K562 (cell line): Measurements from ENCODE around the gene DLGAP1. TPM values are rescaled to one million over a fixed set of nuclear protein-coding genes. Genes with fewer than 3 reads are reported as not detected.

Source experiments
- BRD9 ChIP-seq: fragments of 450-650 bp; IDR thresholded peaks from 2 replicates; pipeline ENCODE4 v1.6.1; 2018; ENCODE audit warnings: low read depth; ENCODE audit not compliant: partially characterized antibody
- CHD4 ChIP-seq: fragments of 200-600 bp; sonication (generic); IDR thresholded peaks from 3 replicates; pipeline ENCODE4 v1.6.1; 2012; ENCODE audit warnings: low read depth, mild to moderate bottlenecking, mixed read lengths, low read length, inconsistent platforms; ENCODE audit not compliant: insufficient read depth, insufficient replicate concordance, poor library complexity, severe bottlenecking
- CREBBP ChIP-seq: IDR thresholded peaks from one replicate; pipeline ENCODE4 v1.6.1; 2012; ENCODE audit warnings: low read depth, mild to moderate bottlenecking, control low read depth, inconsistent platforms, low read length
- ETV1 ChIP-seq: fragments of 450-650 bp; conservative IDR thresholded peaks from 2 replicates; pipeline ENCODE4 v1.6.1; 2016; ENCODE audit warnings: missing genetic modification characterization, control low read depth, low read depth, missing compliant biosample characterization
- FOXK2 ChIP-seq, 2 experiments: fragments of 450-650 bp; IDR thresholded peaks in 1 of 2; conservative IDR thresholded peaks in 1 of 2; 2 replicates each; pipeline ENCODE4 v1.6.1; 2016; ENCODE audit warnings: low read depth in 2 of 2, mild to moderate bottlenecking in 1 of 2
- KDM2B ChIP-seq: fragments of 250-450 bp; sonication (Bioruptor Pico); IDR thresholded peaks from 2 replicates; pipeline ENCODE4 v1.8.0; 2021; ENCODE audit warnings: mild to moderate bottlenecking, moderate library complexity
- KLF13 ChIP-seq: fragments of 450-650 bp; IDR thresholded peaks from 2 replicates; pipeline ENCODE4 v1.6.1; 2016; ENCODE audit warnings: missing genetic modification characterization, low read depth, mild to moderate bottlenecking, missing compliant biosample characterization, moderate library complexity, borderline replicate concordance
- NR4A1 ChIP-seq, 2 experiments: fragments of 250-450 bp in 1 of 2; fragments of 450-650 bp in 1 of 2; sonication (Bioruptor Pico) in 1 of 2; IDR thresholded peaks; 2 replicates each; pipeline versions ENCODE4 v1.4.0 to v1.6.1; 2016 to 2020; ENCODE audit warnings: mild to moderate bottlenecking in 2 of 2, missing compliant biosample characterization in 1 of 2, missing genetic modification characterization in 1 of 2, moderate library complexity in 1 of 2
- PHF8 ChIP-seq: fragments of 200-600 bp; sonication (generic); IDR thresholded peaks from 2 replicates; pipeline ENCODE4 v1.6.1; 2012; ENCODE audit warnings: mixed run types, mild to moderate bottlenecking, inconsistent platforms, low read length, moderate library complexity, borderline replicate concordance
- PURB ChIP-seq: sonication (generic); formaldehyde crosslinking; IDR thresholded peaks from 2 replicates; pipeline ENCODE4 v1.9.0; 2021; ENCODE audit warnings: low read depth, mild to moderate bottlenecking, missing genetic modification reagents
- RFX5 ChIP-seq: IDR thresholded peaks from 2 replicates; pipeline ENCODE4 v1.6.1; 2011; ENCODE audit warnings: low read depth, mild to moderate bottlenecking, improper control_type of control experiment, low read length
- SIX5 ChIP-seq, 2 experiments: IDR thresholded peaks; 2 replicates each; pipeline ENCODE4 v1.6.1; 2011; ENCODE audit warnings: low read length in 2 of 2, borderline replicate concordance in 1 of 2, low read depth in 1 of 2, mild to moderate bottlenecking in 1 of 2, moderate library complexity in 1 of 2; ENCODE audit not compliant: insufficient read depth in 1 of 2
- SLC30A9 ChIP-seq: fragments of 250-450 bp; sonication (Bioruptor Pico); IDR thresholded peaks from 2 replicates; pipeline ENCODE4 v1.8.0; 2022; ENCODE audit warnings: mild to moderate bottlenecking, moderate library complexity
- ZBTB17 ChIP-seq: fragments of 450-650 bp; formaldehyde crosslinking; IDR thresholded peaks from 2 replicates; pipeline ENCODE4 v1.4.0; 2020; ENCODE audit warnings: mild to moderate bottlenecking
- ZNF174 ChIP-seq: fragments of 250-450 bp; sonication (Bioruptor Pico); IDR thresholded peaks from 2 replicates; pipeline ENCODE4 v1.4.0; 2020; ENCODE audit warnings: mild to moderate bottlenecking
- ZNF282 ChIP-seq: sonication (generic); formaldehyde crosslinking; IDR thresholded peaks from 2 replicates; pipeline ENCODE4 v1.8.1; 2023; ENCODE audit warnings: missing genetic modification reagents
- polyA plus RNA-seq, 8 experiments: library from polyadenylated mRNA; depleted of rRNA in 4 of 8; stranded (reverse) in 5 of 8; unstranded in 3 of 8; fragments of >200 nt; fragmentation: Nextera tagmentation in 2 of 8; fragmentation: Illumina TruSeq in 1 of 8; extraction: Ambion mirVana in 2 of 8; extraction: Trizol in 1 of 8; gene quantifications; 2 replicates each; pipeline versions ENCODE4 v1.2.1 to v1.2.3, GENCODE V29; 2011 to 2014; ENCODE audit warnings: inconsistent platforms in 1 of 8, missing spikeins in 1 of 8
- total RNA-seq, 7 experiments: library from RNA; depleted of rRNA in 6 of 7; stranded (reverse); fragments of >200 nt in 6 of 7; fragmentation: Illumina TruSeq in 2 of 7; extraction: Trizol in 2 of 7; gene quantifications; 2 replicates each; pipeline versions ENCODE4 v1.2.1 to v1.2.3, GENCODE V29; 2011 to 2021; ENCODE audit warnings: low replicate concordance in 1 of 7
- TF ChIP-seq, protein P1 (sequence below): fragments of 250-450 bp; sonication (Bioruptor Pico); IDR thresholded peaks from 2 replicates; pipeline ENCODE4 v1.5.1; 2021; ENCODE audit warnings: mild to moderate bottlenecking
- TF ChIP-seq, protein P2 (sequence below): fragments of 150-350 bp; conservative IDR thresholded peaks from 2 replicates; pipeline ENCODE4 v1.6.1; 2014; ENCODE audit warnings: low read length
- TF ChIP-seq, protein P3 (sequence below): fragments of 450-650 bp; IDR thresholded peaks from 2 replicates; pipeline ENCODE4 v1.6.1; 2016; ENCODE audit warnings: low read depth, mild to moderate bottlenecking, moderate library complexity
- TF ChIP-seq, protein P4 (sequence below): sonication (generic); formaldehyde crosslinking; IDR thresholded peaks from 2 replicates; pipeline ENCODE4 v1.8.1; 2023; ENCODE audit warnings: mild to moderate bottlenecking, missing genetic modification reagents

DLGAP1 gene
- total and polyA plus RNA-seq, 9 of the 15 experiments (the other 6 are each of a cell fraction or from before 2014, with no cell fraction given): 0.04 to 0.22 (median 0.08) TPM

DNA sequence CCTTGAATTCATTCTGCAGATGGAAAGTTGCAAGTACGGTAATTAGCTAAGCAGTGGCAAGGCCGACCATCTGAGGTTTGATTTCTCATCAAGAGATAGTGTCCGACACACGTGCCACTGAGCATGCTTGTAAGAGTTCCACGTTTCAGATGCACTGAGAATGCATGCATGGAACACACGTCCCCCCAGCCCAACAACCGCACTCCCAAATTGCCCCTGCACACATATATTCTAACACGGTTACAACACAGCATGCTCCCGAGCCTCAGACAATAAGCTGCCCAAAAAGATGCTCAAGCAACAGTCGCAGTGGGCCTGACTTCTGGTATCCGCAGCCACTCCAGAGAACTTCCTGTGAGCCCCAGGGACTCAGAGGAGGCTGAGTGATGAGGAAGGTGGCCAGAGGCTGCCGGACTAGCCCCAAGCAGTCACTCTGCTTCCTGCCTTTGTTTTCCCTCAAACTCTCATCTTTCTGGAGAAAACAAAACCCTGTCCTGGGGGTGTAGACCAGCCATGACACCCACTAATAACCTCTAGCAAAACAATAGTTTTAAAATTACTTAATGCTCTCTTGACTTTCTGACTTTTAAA lies 801.2 kb downstream of the DLGAP1 start (continued):
- TF ChIP-seq CHD4 (no peak), NR4A1 (CRISPR knock-in tag; IDR thresholded peaks at IDR 0.05) (peak; percentile 91; the same call in 1 of the 2 replicates), NR4A1 (tag; IDR thresholded peaks at IDR 0.05) (peak; percentile 95), ZNF282 (CRISPR knock-in tag) (no peak), BRD9 (no peak), ZBTB17 (CRISPR knock-in tag) (no peak; the same call in 1 of the 2 replicates), KLF13 (tag) (peak; percentile 79; the same call in 1 of the 2 replicates), SIX5 (IDR thresholded peaks at IDR 0.05; ENCODE audit: borderline replicate concordance in 1 of 2, insufficient read depth in 1 of 2, low read depth in 1 of 2, low read length in 2 of 2) (no peak), KDM2B (CRISPR knock-in tag) (no peak), ZNF174 (0 out of 2 replicates have a peak, but pooled peaks have one; percentile 73), CREBBP (no peak), RFX5 (no peak), SLC30A9 (CRISPR knock-in tag) (peak; percentile 71; the same call in 1 of the 2 replicates), PURB (CRISPR knock-in tag) (no peak), ETV1 (tag) (peak; percentile 57), FOXK2 (conservative IDR thresholded peaks at IDR 0.05 in 1 of 2, IDR thresholded peaks at IDR 0.05 in 1 of 2; ENCODE audit: low read depth in 2 of 2) (no peak), PHF8 (no peak)
- TF ChIP-seq, protein P1, sequence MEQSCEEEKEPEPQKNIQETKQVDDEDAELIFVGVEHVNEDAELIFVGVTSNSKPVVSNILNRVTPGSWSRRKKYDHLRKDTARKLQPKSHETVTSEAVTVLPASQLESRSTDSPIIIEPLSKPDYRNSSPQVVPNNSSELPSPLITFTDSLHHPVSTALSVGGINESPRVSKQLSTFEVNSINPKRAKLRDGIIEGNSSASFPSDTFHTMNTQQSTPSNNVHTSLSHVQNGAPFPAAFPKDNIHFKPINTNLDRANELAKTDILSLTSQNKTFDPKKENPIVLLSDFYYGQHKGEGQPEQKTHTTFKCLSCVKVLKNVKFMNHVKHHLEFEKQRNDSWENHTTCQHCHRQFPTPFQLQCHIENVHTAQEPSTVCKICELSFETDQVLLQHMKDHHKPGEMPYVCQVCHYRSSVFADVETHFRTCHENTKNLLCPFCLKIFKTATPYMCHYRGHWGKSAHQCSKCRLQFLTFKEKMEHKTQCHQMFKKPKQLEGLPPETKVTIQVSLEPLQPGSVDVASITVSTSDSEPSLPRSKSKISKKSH (CRISPR knock-in tag): no peak
- TF ChIP-seq, protein P2, sequence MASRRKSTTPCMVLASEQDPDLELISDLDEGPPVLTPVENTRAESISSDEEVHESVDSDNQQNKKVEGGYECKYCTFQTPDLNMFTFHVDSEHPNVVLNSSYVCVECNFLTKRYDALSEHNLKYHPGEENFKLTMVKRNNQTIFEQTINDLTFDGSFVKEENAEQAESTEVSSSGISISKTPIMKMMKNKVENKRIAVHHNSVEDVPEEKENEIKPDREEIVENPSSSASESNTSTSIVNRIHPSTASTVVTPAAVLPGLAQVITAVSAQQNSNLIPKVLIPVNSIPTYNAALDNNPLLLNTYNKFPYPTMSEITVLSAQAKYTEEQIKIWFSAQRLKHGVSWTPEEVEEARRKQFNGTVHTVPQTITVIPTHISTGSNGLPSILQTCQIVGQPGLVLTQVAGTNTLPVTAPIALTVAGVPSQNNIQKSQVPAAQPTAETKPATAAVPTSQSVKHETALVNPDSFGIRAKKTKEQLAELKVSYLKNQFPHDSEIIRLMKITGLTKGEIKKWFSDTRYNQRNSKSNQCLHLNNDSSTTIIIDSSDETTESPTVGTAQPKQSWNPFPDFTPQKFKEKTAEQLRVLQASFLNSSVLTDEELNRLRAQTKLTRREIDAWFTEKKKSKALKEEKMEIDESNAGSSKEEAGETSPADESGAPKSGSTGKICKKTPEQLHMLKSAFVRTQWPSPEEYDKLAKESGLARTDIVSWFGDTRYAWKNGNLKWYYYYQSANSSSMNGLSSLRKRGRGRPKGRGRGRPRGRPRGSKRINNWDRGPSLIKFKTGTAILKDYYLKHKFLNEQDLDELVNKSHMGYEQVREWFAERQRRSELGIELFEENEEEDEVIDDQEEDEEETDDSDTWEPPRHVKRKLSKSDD: peak; percentile 64; the same call in 1 of the 2 replicates
- TF ChIP-seq, protein P3, sequence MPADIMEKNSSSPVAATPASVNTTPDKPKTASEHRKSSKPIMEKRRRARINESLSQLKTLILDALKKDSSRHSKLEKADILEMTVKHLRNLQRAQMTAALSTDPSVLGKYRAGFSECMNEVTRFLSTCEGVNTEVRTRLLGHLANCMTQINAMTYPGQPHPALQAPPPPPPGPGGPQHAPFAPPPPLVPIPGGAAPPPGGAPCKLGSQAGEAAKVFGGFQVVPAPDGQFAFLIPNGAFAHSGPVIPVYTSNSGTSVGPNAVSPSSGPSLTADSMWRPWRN: no peak
- TF ChIP-seq, protein P4, sequence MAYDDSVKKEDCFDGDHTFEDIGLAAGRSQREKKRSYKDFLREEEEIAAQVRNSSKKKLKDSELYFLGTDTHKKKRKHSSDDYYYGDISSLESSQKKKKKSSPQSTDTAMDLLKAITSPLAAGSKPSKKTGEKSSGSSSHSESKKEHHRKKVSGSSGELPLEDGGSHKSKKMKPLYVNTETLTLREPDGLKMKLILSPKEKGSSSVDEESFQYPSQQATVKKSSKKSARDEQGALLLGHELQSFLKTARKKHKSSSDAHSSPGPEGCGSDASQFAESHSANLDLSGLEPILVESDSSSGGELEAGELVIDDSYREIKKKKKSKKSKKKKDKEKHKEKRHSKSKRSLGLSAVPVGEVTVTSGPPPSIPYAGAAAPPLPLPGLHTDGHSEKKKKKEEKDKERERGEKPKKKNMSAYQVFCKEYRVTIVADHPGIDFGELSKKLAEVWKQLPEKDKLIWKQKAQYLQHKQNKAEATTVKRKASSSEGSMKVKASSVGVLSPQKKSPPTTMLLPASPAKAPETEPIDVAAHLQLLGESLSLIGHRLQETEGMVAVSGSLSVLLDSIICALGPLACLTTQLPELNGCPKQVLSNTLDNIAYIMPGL (CRISPR knock-in tag): no peak
